ENCODE data around the gene UBXN10.
"Not testable (repeated sequence)": the region's sequence is repeated elsewhere in the genome, so short reads cannot be mapped to it uniquely, and the experiment has no call there.

Gene UBXN10

DNA sequence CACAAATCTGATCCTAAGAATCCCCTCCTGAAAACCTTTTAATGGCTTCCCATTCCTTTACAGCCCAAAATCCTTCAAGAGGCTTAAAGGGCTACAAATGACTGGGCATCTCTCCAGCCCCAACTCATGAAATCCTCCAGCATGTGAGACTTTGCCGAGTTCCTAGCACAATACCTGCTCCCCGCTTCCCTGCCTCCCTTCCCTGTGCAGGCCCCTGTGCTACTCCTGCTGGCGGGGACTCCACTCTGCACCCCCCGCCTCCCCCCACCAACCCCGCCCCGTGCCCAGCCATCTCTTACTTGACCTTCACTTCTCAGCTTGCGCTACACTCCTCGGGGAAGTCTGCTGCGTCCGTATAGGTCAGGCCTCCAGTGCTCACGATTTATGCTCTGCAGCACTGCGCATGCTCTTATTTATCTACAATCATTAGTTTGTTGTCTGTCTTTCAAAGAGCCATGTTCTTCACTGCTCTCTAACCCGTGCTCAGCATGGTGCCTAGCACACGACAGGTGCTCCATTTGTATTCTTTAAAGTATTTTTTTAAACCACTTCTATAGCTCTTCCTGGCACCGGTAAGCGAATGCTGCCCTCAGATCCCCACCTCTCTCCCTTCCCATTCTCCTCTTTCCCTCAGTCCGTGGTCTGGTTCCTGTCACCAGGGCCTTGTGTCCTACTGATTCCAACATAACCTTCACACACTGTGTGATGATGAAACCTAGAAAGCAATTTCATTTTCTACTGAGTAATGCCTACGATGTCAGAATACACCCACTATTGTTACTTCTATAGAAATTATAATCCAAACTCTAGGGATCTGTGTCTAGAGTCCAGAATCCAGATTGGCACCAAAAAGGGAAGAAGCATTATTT lies 37.9 kb downstream of the UBXN10 start:
- no peak overlapping the region for H3K4me3 ChIP-seq (ENCODE audit: low read depth, low read length)
- H3K27me3 ChIP-seq (ENCODE audit: insufficient read depth, low read length): peaks cover 91% of the 10 kb centered on the region
- H3K27ac ChIP-seq (ENCODE audit: low read depth, low read length): no peak overlapping the region
- no peaks in the 10 kb centered on the region for H3K4me1 ChIP-seq (ENCODE audit: control insufficient read depth, insufficient read depth, low read length, unreplicated experiment)
- no peaks in the 10 kb centered on the region for H3K79me2 ChIP-seq (ENCODE audit: control insufficient read depth, insufficient read depth, low read length, unreplicated experiment)
- H2AFZ ChIP-seq (ENCODE audit: low read length, unreplicated experiment): no peak overlapping the region
- no peaks in the 10 kb centered on the region for H3K36me3 ChIP-seq (ENCODE audit: insufficient read depth, low read length)

DNA sequence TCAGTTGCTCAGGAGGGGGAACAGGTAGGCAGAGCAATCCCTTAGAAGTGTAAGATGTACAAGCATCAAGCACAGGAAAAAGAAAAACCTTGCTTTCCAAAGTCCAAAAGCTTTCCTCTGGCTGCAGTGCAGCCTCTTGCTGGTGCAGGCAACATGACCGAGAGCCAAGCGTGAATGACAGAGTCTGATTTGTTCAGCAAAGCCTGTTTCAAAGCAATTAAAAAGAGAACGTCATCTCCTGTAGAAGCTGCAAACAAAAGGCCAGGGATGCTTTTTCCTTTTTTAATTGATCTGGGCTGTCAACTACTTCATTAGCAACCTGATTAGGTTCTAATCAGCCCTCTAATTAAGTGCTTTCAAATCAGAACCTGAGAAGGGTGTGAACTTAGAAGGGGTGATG lies 38.6 kb downstream of the UBXN10 start:
- Histone ChIP-seq H3K4me3 (ENCODE audit: low read depth, low read length) (no peak overlapping the region), H3K36me3 (ENCODE audit: insufficient read depth, low read length) (no peaks in the 10 kb centered on the region), H3K4me1 (ENCODE audit: control insufficient read depth, insufficient read depth, low read length, unreplicated experiment) (no peaks in the 10 kb centered on the region), H2AFZ (ENCODE audit: low read length, unreplicated experiment) (no peak overlapping the region), H3K27me3 (ENCODE audit: insufficient read depth, low read length) (peaks cover 96% of the 10 kb centered on the region), H3K79me2 (ENCODE audit: control insufficient read depth, insufficient read depth, low read length, unreplicated experiment) (no peaks in the 10 kb centered on the region), H3K27ac (ENCODE audit: low read depth, low read length) (no peak overlapping the region)

DNA sequence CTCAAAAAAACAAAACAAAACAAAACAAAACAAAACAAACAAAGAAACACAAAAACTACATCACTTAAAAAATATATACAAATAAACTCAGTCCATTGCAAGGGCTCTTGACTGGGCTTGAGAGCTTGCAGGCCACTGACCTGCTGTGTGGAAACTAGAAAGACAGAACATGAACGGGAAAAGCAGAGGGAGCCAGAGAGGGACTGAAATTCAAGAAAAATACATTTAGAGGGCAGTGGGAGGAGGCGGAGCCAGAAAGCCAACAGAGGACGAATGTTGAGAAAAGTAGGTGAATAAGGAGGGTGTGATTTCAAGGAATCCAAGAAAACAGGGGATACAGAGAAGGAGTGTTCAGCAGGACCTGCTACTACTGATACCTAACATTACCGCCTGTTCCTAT lies 41.8 kb downstream of the UBXN10 start:
- no peak overlapping the region for H3K27ac ChIP-seq (ENCODE audit: low read depth, low read length)
- H3K27me3 ChIP-seq (ENCODE audit: insufficient read depth, low read length): peaks cover 81% of the 10 kb centered on the region
- no peaks in the 10 kb centered on the region for H3K36me3 ChIP-seq (ENCODE audit: insufficient read depth, low read length)
- H3K4me1 ChIP-seq (ENCODE audit: control insufficient read depth, insufficient read depth, low read length, unreplicated experiment): no peaks in the 10 kb centered on the region
- H2AFZ ChIP-seq (ENCODE audit: low read length, unreplicated experiment): no peak overlapping the region
- no peak overlapping the region for H3K4me3 ChIP-seq (ENCODE audit: low read depth, low read length)
- no peaks in the 10 kb centered on the region for H3K79me2 ChIP-seq (ENCODE audit: control insufficient read depth, insufficient read depth, low read length, unreplicated experiment)

DNA sequence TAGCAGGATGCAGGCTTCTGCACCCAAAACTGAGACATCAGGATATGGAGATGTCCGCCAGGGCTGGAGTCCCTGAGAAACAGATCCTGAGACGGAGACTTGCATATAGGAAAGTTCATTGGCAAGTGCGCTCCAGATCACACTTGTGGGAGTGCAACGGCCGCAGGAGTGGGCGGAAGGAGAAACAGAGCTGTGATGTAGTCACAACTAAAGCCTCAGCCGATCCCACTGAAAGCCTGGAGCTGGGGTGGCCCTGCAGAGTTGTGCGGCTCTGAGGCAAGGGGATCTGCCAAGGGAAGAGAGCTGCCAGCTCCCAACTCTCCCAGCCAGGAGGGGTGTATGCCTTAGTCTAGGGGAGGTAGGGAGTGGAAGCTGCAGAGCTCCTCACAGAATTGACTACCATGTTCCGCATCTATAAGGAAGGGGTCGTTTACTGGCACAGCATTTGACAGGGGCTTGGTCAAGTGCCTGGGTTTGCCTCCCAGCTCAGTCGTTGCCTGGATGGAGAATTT lies 42.5 kb downstream of the UBXN10 start:
- Histone ChIP-seq H3K36me3 (ENCODE audit: insufficient read depth, low read length) (no peaks in the 10 kb centered on the region), H3K27ac (ENCODE audit: low read depth, low read length) (no peak overlapping the region), H3K79me2 (ENCODE audit: control insufficient read depth, insufficient read depth, low read length, unreplicated experiment) (no peaks in the 10 kb centered on the region), H3K4me3 (ENCODE audit: low read depth, low read length) (no peak overlapping the region), H3K4me1 (ENCODE audit: control insufficient read depth, insufficient read depth, low read length, unreplicated experiment) (no peaks in the 10 kb centered on the region), H3K27me3 (ENCODE audit: insufficient read depth, low read length) (peaks cover 80% of the 10 kb centered on the region), H2AFZ (ENCODE audit: low read length, unreplicated experiment) (no peak overlapping the region)

DNA sequence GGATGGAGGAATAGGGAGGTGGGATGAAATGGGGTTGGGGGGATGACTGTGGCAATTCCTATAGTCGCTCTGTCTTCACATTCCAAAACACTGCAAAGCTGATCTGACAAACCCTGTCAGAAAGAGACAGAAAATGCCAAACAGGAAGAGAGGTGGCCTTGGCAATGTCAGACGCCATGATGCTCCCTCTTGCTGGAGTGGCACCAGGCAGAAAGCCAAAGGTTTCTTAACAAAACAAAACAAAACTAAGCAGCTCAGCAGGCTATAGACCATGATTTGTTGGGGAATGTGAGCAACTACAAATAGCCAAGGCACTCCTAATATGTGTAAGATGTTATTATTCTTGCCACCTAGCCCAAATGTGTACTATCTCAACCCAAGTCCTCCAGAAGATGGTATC lies 43.3 kb downstream of the UBXN10 start:
- no peak overlapping the region for H3K27ac ChIP-seq (ENCODE audit: low read depth, low read length)
- peaks cover 80% of the 10 kb centered on the region for H3K27me3 ChIP-seq (ENCODE audit: insufficient read depth, low read length)
- no peak overlapping the region for H3K4me3 ChIP-seq (ENCODE audit: low read depth, low read length)
- H3K4me1 ChIP-seq (ENCODE audit: control insufficient read depth, insufficient read depth, low read length, unreplicated experiment): no peaks in the 10 kb centered on the region
- no peak overlapping the region for H2AFZ ChIP-seq (ENCODE audit: low read length, unreplicated experiment)
- H3K79me2 ChIP-seq (ENCODE audit: control insufficient read depth, insufficient read depth, low read length, unreplicated experiment): no peaks in the 10 kb centered on the region
- no peaks in the 10 kb centered on the region for H3K36me3 ChIP-seq (ENCODE audit: insufficient read depth, low read length)

DNA sequence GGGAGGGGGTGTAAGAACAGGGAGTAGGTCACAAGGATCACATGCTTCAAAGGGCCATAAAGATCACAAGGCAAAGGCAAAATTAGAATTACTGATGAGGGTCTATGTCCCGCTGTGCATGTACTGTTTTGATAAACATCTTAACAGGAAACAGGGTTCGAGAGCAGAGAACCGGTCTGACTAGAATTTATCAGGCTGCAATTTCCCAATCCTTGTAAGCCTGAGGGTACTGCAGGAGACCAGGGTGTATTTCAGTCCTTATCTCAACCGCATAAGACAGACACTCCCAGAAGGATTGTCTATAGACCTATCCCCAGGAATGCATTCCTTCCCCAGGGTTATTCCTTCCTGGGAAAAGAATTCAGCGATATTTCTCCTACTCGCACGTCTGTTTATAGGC lies 46.7 kb downstream of the UBXN10 start:
- not testable (repeated sequence) for H3K36me3 ChIP-seq (ENCODE audit: insufficient read depth, low read length); H3K4me3 ChIP-seq (ENCODE audit: low read depth, low read length)

DNA sequence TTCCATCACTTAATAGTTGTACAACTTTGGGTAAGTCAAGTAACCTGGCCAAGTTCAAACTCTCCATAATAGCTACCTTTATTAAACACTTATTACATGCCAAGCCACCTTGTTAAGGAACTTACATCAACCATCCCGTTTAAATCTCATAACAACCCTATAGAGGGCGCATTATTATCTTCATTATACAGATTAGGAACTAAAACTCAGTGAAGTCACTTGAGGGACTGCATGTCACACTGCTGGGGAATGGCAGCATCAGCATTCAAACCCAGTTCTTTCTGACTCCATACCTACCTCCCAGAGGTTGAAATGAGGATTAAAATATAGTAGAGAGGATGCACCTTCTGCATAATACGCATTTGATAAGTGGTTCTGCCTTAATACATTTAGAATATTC lies 47.5 kb downstream of the UBXN10 start:
- no peak overlapping the region for H3K4me3 ChIP-seq (ENCODE audit: low read depth, low read length)
- no peaks in the 10 kb centered on the region for H3K4me1 ChIP-seq (ENCODE audit: control insufficient read depth, insufficient read depth, low read length, unreplicated experiment)
- H3K27me3 ChIP-seq (ENCODE audit: insufficient read depth, low read length): peaks cover 67% of the 10 kb centered on the region
- no peaks in the 10 kb centered on the region for H3K79me2 ChIP-seq (ENCODE audit: control insufficient read depth, insufficient read depth, low read length, unreplicated experiment)
- H3K27ac ChIP-seq (ENCODE audit: low read depth, low read length): no peak overlapping the region
- H3K36me3 ChIP-seq (ENCODE audit: insufficient read depth, low read length): no peaks in the 10 kb centered on the region
- H2AFZ ChIP-seq (ENCODE audit: low read length, unreplicated experiment): no peak overlapping the region

More for the DNA sequence above, 46.7 kb downstream of the UBXN10 start:
- not testable (repeated sequence) for H3K27ac ChIP-seq (ENCODE audit: low read depth, low read length); H3K79me2 ChIP-seq (ENCODE audit: control insufficient read depth, insufficient read depth, low read length, unreplicated experiment); H3K4me1 ChIP-seq (ENCODE audit: control insufficient read depth, insufficient read depth, low read length, unreplicated experiment); H2AFZ ChIP-seq (ENCODE audit: low read length, unreplicated experiment)
- peaks cover 76% of the 10 kb centered on the region for H3K27me3 ChIP-seq (ENCODE audit: insufficient read depth, low read length)

DNA sequence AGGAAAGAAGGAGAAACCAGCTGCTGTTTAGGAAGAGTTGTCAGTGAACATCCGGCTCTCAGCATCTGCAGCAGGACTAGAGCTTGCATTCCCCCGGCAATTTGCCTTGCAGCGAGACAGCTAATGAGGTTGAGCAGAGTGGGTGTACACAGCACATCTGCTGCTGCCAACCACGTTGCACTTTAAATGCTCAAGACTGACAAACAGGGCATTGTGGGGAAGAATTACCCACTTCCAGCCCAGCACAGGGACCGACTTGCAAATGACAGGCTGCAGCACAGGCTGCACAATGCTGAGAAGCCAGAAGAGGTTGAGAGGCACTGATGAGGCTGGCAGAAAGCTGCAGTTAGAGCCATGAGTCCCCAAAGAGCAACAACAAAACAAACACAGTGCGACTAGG lies 48.0 kb downstream of the UBXN10 start:
- Histone ChIP-seq H3K4me1 (ENCODE audit: control insufficient read depth, insufficient read depth, low read length, unreplicated experiment) (no peaks in the 10 kb centered on the region), H3K27me3 (ENCODE audit: insufficient read depth, low read length) (peaks cover 65% of the 10 kb centered on the region)

DNA sequence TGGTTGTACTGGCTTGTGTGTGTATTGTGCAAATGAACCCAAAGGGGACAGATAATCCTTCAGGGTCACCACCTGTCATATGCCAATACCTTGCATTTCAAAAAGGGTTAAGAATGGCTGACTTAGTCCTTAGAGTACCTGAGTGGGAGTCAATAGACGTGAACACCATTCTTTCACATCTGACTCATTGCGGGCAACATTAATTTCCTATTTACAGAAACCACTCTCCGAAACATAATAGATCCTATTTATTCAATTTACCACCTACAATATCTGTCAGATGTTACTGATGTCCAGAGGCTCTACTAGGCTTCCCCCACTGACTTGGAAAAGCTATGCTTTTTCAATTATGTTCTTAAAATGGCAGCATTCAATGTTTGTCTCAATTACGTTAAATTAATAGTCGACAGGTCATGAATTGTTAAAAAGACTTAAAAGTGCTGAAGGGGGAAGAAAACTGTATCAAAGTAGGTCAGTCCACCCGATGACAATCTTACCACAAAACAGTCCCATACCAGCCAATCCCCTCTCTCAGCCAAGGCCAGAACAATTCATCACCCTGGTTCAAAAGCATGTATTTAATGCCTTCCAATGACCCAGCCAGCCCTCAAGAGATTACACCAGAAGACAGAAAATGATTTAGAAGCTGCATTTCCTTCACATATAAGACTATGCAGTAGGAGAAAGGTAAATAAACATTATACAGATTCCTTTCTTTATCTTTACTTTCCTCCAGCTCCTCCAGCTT lies 49.1 kb downstream of the UBXN10 start:
- Histone ChIP-seq H3K79me2 (ENCODE audit: control insufficient read depth, insufficient read depth, low read length, unreplicated experiment) (no peaks in the 10 kb centered on the region), H3K36me3 (ENCODE audit: insufficient read depth, low read length) (no peaks in the 10 kb centered on the region), H3K4me3 (ENCODE audit: low read depth, low read length) (no peak overlapping the region), H3K27ac (ENCODE audit: low read depth, low read length) (no peak overlapping the region), H3K27me3 (ENCODE audit: insufficient read depth, low read length) (peaks cover 63% of the 10 kb centered on the region), H3K4me1 (ENCODE audit: control insufficient read depth, insufficient read depth, low read length, unreplicated experiment) (no peaks in the 10 kb centered on the region), H2AFZ (ENCODE audit: low read length, unreplicated experiment) (no peak overlapping the region)

More for the DNA sequence above, 48.0 kb downstream of the UBXN10 start:
- no peak overlapping the region for H2AFZ ChIP-seq (ENCODE audit: low read length, unreplicated experiment)
- no peaks in the 10 kb centered on the region for H3K79me2 ChIP-seq (ENCODE audit: control insufficient read depth, insufficient read depth, low read length, unreplicated experiment)
- no peak overlapping the region for H3K4me3 ChIP-seq (ENCODE audit: low read depth, low read length)
- no peak overlapping the region for H3K27ac ChIP-seq (ENCODE audit: low read depth, low read length)
- no peaks in the 10 kb centered on the region for H3K36me3 ChIP-seq (ENCODE audit: insufficient read depth, low read length)

DNA sequence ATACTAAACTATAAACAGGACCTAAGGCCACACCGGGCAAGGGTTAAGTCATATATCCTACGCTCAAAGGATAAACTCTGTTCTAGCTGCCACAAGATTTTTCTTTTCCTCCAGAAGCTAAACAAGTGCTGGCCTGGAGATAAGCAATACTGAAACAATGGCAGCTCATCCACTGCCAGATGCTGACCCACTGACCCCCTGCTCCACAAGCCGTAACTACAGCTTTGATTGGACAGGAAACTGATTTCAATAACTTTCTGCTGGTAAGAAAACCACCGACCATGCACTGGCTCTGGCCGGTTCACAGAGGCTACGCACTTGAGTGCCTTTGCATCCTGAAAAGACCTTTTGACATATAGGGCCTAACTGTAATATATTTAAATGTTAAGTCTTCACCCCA lies 51.8 kb downstream of the UBXN10 start:
- no peaks in the 10 kb centered on the region for H3K4me1 ChIP-seq (ENCODE audit: control insufficient read depth, insufficient read depth, low read length, unreplicated experiment)
- no peak overlapping the region for H3K4me3 ChIP-seq (ENCODE audit: low read depth, low read length)
- H3K36me3 ChIP-seq (ENCODE audit: insufficient read depth, low read length): no peaks in the 10 kb centered on the region
- H2AFZ ChIP-seq (ENCODE audit: low read length, unreplicated experiment): no peak overlapping the region
- H3K79me2 ChIP-seq (ENCODE audit: control insufficient read depth, insufficient read depth, low read length, unreplicated experiment): no peaks in the 10 kb centered on the region
- no peak overlapping the region for H3K27ac ChIP-seq (ENCODE audit: low read depth, low read length)
- H3K27me3 ChIP-seq (ENCODE audit: insufficient read depth, low read length): peaks cover 78% of the 10 kb centered on the region

All from ACC112 (cell line).